Astrocyte (in vitro differentiated cells and primary cell): Measurements from ENCODE around the gene FKRP. TPM values are rescaled to one million over a fixed set of nuclear protein-coding genes. Genes with fewer than 3 reads are reported as not detected.

Experiments
- DNase-seq: peaks from one replicate; pipeline ENCODE4 v3.0.0-alpha.2; 2010; ENCODE audit warnings: low read depth
- FAIRE-seq: peaks from 2 replicates; lab custom pipeline; 2011; peaks lifted over from hg19 to GRCh38; lab: Jason Lieb, UNC
- H2AFZ ChIP-seq: 2 replicates; pipeline ENCODE4 v1.6.0; 2012; ENCODE audit warnings: low read depth, low read length, inconsistent platforms
- H3K27ac ChIP-seq: 2 replicates; pipeline ENCODE4 v1.5.1; 2011; ENCODE audit warnings: low read depth, low read length, inconsistent platforms
- H3K27me3 ChIP-seq: 2 replicates; pipeline ENCODE4 v1.6.0; 2011; ENCODE audit warnings: low read length, inconsistent platforms; ENCODE audit not compliant: insufficient read depth
- H3K36me3 ChIP-seq: 2 replicates; pipeline ENCODE4 v1.5.1; 2011; ENCODE audit warnings: low read length, inconsistent platforms; ENCODE audit not compliant: insufficient read depth
- H3K4me1 ChIP-seq: 2 replicates; pipeline ENCODE4 v1.5.1; 2011; ENCODE audit warnings: low read length, inconsistent platforms; ENCODE audit not compliant: insufficient read depth
- H3K4me2 ChIP-seq: 2 replicates; pipeline ENCODE4 v1.6.0; 2012; ENCODE audit warnings: low read length, inconsistent platforms
- H3K4me3 ChIP-seq: 2 replicates; pipeline ENCODE4 v1.5.1; 2011; ENCODE audit warnings: low read depth, mild to moderate bottlenecking, low read length, inconsistent platforms; ENCODE audit not compliant: insufficient read depth
- H3K79me2 ChIP-seq: 2 replicates; pipeline ENCODE4 v1.6.0; 2012; ENCODE audit warnings: mild to moderate bottlenecking, low read length, inconsistent platforms; ENCODE audit not compliant: insufficient read depth
- H3K9ac ChIP-seq: 2 replicates; pipeline ENCODE4 v1.6.0; 2012; ENCODE audit warnings: mild to moderate bottlenecking, low read length, inconsistent platforms
- H3K9me3 ChIP-seq: 2 replicates; pipeline ENCODE4 v1.5.1; 2012; ENCODE audit warnings: low read depth, mild to moderate bottlenecking, low read length, inconsistent platforms; ENCODE audit not compliant: insufficient read depth
- H4K20me1 ChIP-seq: 2 replicates; pipeline ENCODE4 v1.6.0; 2012; ENCODE audit warnings: low read length, inconsistent platforms; ENCODE audit not compliant: insufficient read depth
- H3K27ac Mint-ChIP-seq: one replicate; pipeline ENCODE4 v1.8.0; 2021; ENCODE audit warnings: mild to moderate bottlenecking, mixed read lengths; ENCODE audit not compliant: unreplicated experiment
- H3K27me3 Mint-ChIP-seq: one replicate; pipeline ENCODE4 v1.8.0; 2021; ENCODE audit warnings: low read depth, mixed read lengths; ENCODE audit not compliant: unreplicated experiment
- H3K36me3 Mint-ChIP-seq: one replicate; pipeline ENCODE4 v1.8.0; 2021; ENCODE audit warnings: low read depth, mixed read lengths; ENCODE audit not compliant: unreplicated experiment
- H3K4me1 Mint-ChIP-seq: one replicate; pipeline ENCODE4 v1.8.0; 2021; ENCODE audit warnings: low read depth, mixed read lengths; ENCODE audit not compliant: unreplicated experiment
- H3K4me3 Mint-ChIP-seq: one replicate; pipeline ENCODE4 v1.8.0; 2021; ENCODE audit warnings: mild to moderate bottlenecking, moderate library complexity, mixed read lengths; ENCODE audit not compliant: unreplicated experiment
- H3K9me3 Mint-ChIP-seq: one replicate; pipeline ENCODE4 v1.8.0; 2021; ENCODE audit warnings: mild to moderate bottlenecking, mixed read lengths; ENCODE audit not compliant: unreplicated experiment
- CTCF ChIP-seq: IDR thresholded peaks from 2 replicates; pipeline ENCODE4 v1.5.1; 2011; ENCODE audit warnings: low read depth, mild to moderate bottlenecking, inconsistent platforms, low read length, moderate library complexity; ENCODE audit not compliant: insufficient read depth
- EZH2 ChIP-seq: IDR thresholded peaks from 2 replicates; pipeline ENCODE4 v1.6.1; 2012; ENCODE audit warnings: mild to moderate bottlenecking, low read length, inconsistent platforms; ENCODE audit not compliant: insufficient read depth
- total RNA-seq: library from RNA; stranded (reverse); gene quantifications from 2 replicates; pipeline ENCODE4 v1.2.1, GENCODE V29; 2021

FKRP gene
- total RNA-seq, 1 donor from 2014 or later, result 25.1 TPM

- no peak overlapping the region for H3K9ac ChIP-seq
- no peak overlapping the region for H3K27ac ChIP-seq
- H3K4me1 ChIP-seq, result peaks cover 15% of the 10 kb centered on the region
- no peaks in the 10 kb centered on the region for H3K9me3 ChIP-seq
- FAIRE-seq (no peak), DNase-seq (no peak)
- peaks cover 41% of the 10 kb centered on the region for H4K20me1 ChIP-seq
- H3K4me3 Mint-ChIP-seq, result peak overlapping the region; percentile 34
- peaks cover 18% of the 10 kb centered on the region for H3K36me3 ChIP-seq
- H3K27me3 Mint-ChIP-seq, result no peaks in the 10 kb centered on the region
- no peaks in the 10 kb centered on the region for H3K27me3 ChIP-seq
- H3K36me3 Mint-ChIP-seq, result peaks cover 12% of the 10 kb centered on the region
- H3K27ac Mint-ChIP-seq, result no peak overlapping the region
- H3K4me2 ChIP-seq, result no peak overlapping the region
- TF ChIP-seq CTCF (no peak), EZH2 (no peak)
- no peak overlapping the region for H2AFZ ChIP-seq
- no peak overlapping the region for H3K4me3 ChIP-seq
- H3K9me3 Mint-ChIP-seq, result no peaks in the 10 kb centered on the region
- H3K4me1 Mint-ChIP-seq, result peaks cover 5% of the 10 kb centered on the region
- H3K79me2 ChIP-seq, result peaks cover 17% of the 10 kb centered on the region
Observed at GRCh38 chr19:46721269-46722003, 24.4 kb upstream of the FKRP start.

GRCh38 chr19:46722004-46722380 lies 23.9 kb upstream of the FKRP start:
- Histone ChIP-seq H3K4me1 (peaks cover 15% of the 10 kb centered on the region), H4K20me1 (peaks cover 46% of the 10 kb centered on the region), H3K4me2 (no peak overlapping the region), H3K9me3 (no peaks in the 10 kb centered on the region), H3K27ac (no peak overlapping the region), H3K36me3 (peaks cover 18% of the 10 kb centered on the region), H3K4me3 (no peak overlapping the region), H3K27me3 (no peaks in the 10 kb centered on the region), H3K9ac (peak overlapping the region; percentile 6), H3K79me2 (peaks cover 18% of the 10 kb centered on the region), H2AFZ (no peak overlapping the region)
- no peaks in the 10 kb centered on the region for H3K27me3 Mint-ChIP-seq
- FAIRE-seq, result no peak
- H3K4me1 Mint-ChIP-seq, result peaks cover 9% of the 10 kb centered on the region
- peaks cover 14% of the 10 kb centered on the region for H3K36me3 Mint-ChIP-seq
- DNase-seq, result no peak
- H3K4me3 Mint-ChIP-seq, result peak overlapping the region; percentile 10
- no peaks in the 10 kb centered on the region for H3K9me3 Mint-ChIP-seq
- peak overlapping the region; percentile 20 for H3K27ac Mint-ChIP-seq
- TF ChIP-seq EZH2 (no peak), CTCF (no peak)

- H3K36me3 Mint-ChIP-seq, result peaks cover 14% of the 10 kb centered on the region
- H4K20me1 ChIP-seq, result peaks cover 52% of the 10 kb centered on the region
- H3K4me2 ChIP-seq, result no peak overlapping the region
- peaks cover 11% of the 10 kb centered on the region for H3K4me1 ChIP-seq
- H3K4me3 ChIP-seq, result no peak overlapping the region
- H3K79me2 ChIP-seq, result peaks cover 21% of the 10 kb centered on the region
- H3K9me3 Mint-ChIP-seq, result no peaks in the 10 kb centered on the region
- peak overlapping the region; percentile 20 for H3K27ac Mint-ChIP-seq
- no peak overlapping the region for H3K4me3 Mint-ChIP-seq
- FAIRE-seq, result no peak
- no peaks in the 10 kb centered on the region for H3K9me3 ChIP-seq
- DNase-seq, result no peak
- H3K4me1 Mint-ChIP-seq, result peaks cover 14% of the 10 kb centered on the region
- H3K27me3 ChIP-seq, result no peaks in the 10 kb centered on the region
- no peak overlapping the region for H2AFZ ChIP-seq
- H3K27me3 Mint-ChIP-seq, result no peaks in the 10 kb centered on the region
- TF ChIP-seq CTCF (no peak), EZH2 (no peak)
- peak overlapping the region; percentile 6 for H3K9ac ChIP-seq
- H3K27ac ChIP-seq, result no peak overlapping the region
- peaks cover 18% of the 10 kb centered on the region for H3K36me3 ChIP-seq
Observed at GRCh38 chr19:46722421-46723022, 23.3 kb upstream of the FKRP start.
